Endodermal cell (in vitro differentiated cells): ENCODE data around the gene SLC5A11. TPM values are rescaled to one million over a fixed set of nuclear protein-coding genes. Genes with fewer than 3 reads are reported as not detected.

ENCODE experiments used
- DNase-seq: peaks from one replicate; pipeline ENCODE4 v3.0.0-alpha.2; 2017
- H3K27ac ChIP-seq: 2 replicates; pipeline ENCODE4 v1.5.1; 2013; ENCODE audit warnings: mild to moderate bottlenecking, low read depth, low read length, moderate library complexity
- H3K27me3 ChIP-seq: 2 replicates; pipeline ENCODE4 v1.6.1; 2013; ENCODE audit warnings: mild to moderate bottlenecking, low read length, moderate library complexity; ENCODE audit not compliant: insufficient read depth, control insufficient read depth, poor library complexity, severe bottlenecking
- H3K36me3 ChIP-seq: 2 replicates; pipeline ENCODE4 v1.7.0; 2013; ENCODE audit warnings: mild to moderate bottlenecking, low read length, moderate library complexity; ENCODE audit not compliant: control insufficient read depth, insufficient read depth
- H3K4me1 ChIP-seq: one replicate; pipeline ENCODE4 v1.7.0; 2013; ENCODE audit warnings: low read length; ENCODE audit not compliant: control insufficient read depth, insufficient read depth
- H3K4me3 ChIP-seq: 2 replicates; pipeline ENCODE4 v1.5.1; 2013; ENCODE audit warnings: mild to moderate bottlenecking, low read length, moderate library complexity
- H3K9ac ChIP-seq: 2 replicates; pipeline ENCODE4 v1.6.1; 2013; ENCODE audit warnings: mild to moderate bottlenecking, low read length, moderate library complexity; ENCODE audit not compliant: poor library complexity, severe bottlenecking; ENCODE audit errors: extremely low read depth
- H3K9me3 ChIP-seq: 2 replicates; pipeline ENCODE4 v1.6.1; 2013; ENCODE audit warnings: mild to moderate bottlenecking, low read length, moderate library complexity; ENCODE audit not compliant: control insufficient read depth
- H3K27ac Mint-ChIP-seq: 2 replicates; pipeline ENCODE4 v1.8.0; 2020; ENCODE audit warnings: mixed read lengths
- H3K27me3 Mint-ChIP-seq: 2 replicates; pipeline ENCODE4 v1.8.0; 2021; ENCODE audit warnings: mild to moderate bottlenecking, mixed read lengths; ENCODE audit not compliant: insufficient read depth
- H3K36me3 Mint-ChIP-seq: 2 replicates; pipeline ENCODE4 v1.8.0; 2020; ENCODE audit warnings: low read depth, mixed read lengths
- H3K4me1 Mint-ChIP-seq: 2 replicates; pipeline ENCODE4 v1.8.0; 2020; ENCODE audit warnings: mixed read lengths
- H3K4me3 Mint-ChIP-seq: 2 replicates; pipeline ENCODE4 v1.8.0; 2020; ENCODE audit warnings: mild to moderate bottlenecking, moderate library complexity, mixed read lengths
- H3K9me3 Mint-ChIP-seq: 2 replicates; pipeline ENCODE4 v1.8.0; 2020; ENCODE audit warnings: mild to moderate bottlenecking, mixed read lengths
- WGBS, 2 experiments: methylation state at CpG; one replicate each; pipeline versions ENCODE4 v1.1.5 to v1.1.7; 2013; ENCODE audit warnings: missing lambda C conversion rate in 2 of 2, mixed read lengths in 1 of 2; ENCODE audit not compliant: insufficient coverage in 1 of 2, insufficient read length in 1 of 2; 5-methylcytosine and 5-hydroxymethylcytosine counted together
- total RNA-seq, 2 donors: library from RNA; stranded (reverse); fragmentation: NEBNext Ultra II Directional in 1 of 2; extraction: Animal tissue kit (Norgen Biotek cat#: 25700) in 1 of 2; gene quantifications; 2 replicates in 1 of 2; 3 replicates in 1 of 2; pipeline ENCODE4 v1.2.1, GENCODE V29; 2021
- TF ChIP-seq, protein P1 (sequence below): fragments of 200-600 bp; sonication (generic); conservative IDR thresholded peaks from 2 replicates; pipeline ENCODE4 v1.5.0; 2021; ENCODE audit warnings: antibody characterized with exemption, mild to moderate bottlenecking

Gene SLC5A11
- total RNA-seq, 2 donors from 2014 or later = 0.29 TPM; not detected in 1

DNA sequence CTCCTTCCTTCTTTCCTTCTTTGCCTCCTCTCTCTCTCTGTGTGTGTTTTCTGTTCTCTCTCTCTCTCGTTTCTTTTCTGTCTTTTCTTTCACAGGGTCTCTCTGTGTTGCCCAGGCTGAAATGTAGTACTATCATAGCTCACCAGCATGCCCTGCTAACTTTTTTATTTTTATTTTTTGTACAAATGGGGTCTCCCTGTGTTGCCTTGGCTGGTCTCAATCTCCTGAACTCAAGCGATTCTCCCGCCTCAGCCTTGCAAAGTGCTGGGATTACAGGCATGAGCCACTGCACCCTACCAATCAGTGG, 1.5 kb downstream of the SLC5A11 start:
- Mint-ChIP-seq H3K9me3 (no peaks in the 10 kb centered on the region), H3K4me1 (peaks cover 5% of the 10 kb centered on the region), H3K36me3 (no peaks in the 10 kb centered on the region), H3K4me3 (no peak overlapping the region), H3K27me3 (no peaks in the 10 kb centered on the region), H3K27ac (no peak overlapping the region)
- Histone ChIP-seq H3K9ac (no peak overlapping the region), H3K27me3 (no peaks in the 10 kb centered on the region), H3K27ac (no peak overlapping the region), H3K9me3 (no peaks in the 10 kb centered on the region), H3K4me1 (no peaks in the 10 kb centered on the region), H3K36me3 (no peaks in the 10 kb centered on the region), H3K4me3 (no peak overlapping the region)
- 82 to 89% methylated on average over 2 to 3 of the region's 3 CpGs for WGBS, 2 experiments
- DNase-seq = no peak
- TF ChIP-seq, protein P1, sequence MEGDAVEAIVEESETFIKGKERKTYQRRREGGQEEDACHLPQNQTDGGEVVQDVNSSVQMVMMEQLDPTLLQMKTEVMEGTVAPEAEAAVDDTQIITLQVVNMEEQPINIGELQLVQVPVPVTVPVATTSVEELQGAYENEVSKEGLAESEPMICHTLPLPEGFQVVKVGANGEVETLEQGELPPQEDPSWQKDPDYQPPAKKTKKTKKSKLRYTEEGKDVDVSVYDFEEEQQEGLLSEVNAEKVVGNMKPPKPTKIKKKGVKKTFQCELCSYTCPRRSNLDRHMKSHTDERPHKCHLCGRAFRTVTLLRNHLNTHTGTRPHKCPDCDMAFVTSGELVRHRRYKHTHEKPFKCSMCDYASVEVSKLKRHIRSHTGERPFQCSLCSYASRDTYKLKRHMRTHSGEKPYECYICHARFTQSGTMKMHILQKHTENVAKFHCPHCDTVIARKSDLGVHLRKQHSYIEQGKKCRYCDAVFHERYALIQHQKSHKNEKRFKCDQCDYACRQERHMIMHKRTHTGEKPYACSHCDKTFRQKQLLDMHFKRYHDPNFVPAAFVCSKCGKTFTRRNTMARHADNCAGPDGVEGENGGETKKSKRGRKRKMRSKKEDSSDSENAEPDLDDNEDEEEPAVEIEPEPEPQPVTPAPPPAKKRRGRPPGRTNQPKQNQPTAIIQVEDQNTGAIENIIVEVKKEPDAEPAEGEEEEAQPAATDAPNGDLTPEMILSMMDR = no peak

DNA sequence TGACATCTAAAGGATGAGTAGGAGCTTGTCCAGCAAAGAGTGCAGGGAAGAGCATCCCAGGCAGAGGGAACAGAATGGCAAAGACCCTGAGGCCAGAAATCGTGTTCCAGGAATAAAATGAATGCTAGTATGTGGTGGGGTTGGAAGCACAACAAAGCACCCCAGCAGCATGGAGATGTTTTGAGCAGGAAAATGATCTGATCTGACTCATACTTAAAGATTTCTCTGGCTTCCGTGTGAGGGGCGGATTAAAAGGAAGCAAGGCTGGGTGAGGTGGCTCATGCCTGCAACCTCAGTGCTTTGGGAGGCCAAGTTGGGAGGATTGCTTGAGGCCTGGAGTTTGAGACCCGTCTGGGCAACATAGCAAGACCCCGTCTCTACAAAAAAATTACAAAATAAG, 2.3 kb downstream of the SLC5A11 start:
- Histone ChIP-seq H3K27me3 (no peaks in the 10 kb centered on the region), H3K27ac (no peak overlapping the region), H3K9me3 (no peaks in the 10 kb centered on the region), H3K9ac (no peak overlapping the region), H3K4me1 (no peaks in the 10 kb centered on the region), H3K36me3 (no peaks in the 10 kb centered on the region), H3K4me3 (no peak overlapping the region)
- Mint-ChIP-seq H3K27ac (no peak overlapping the region), H3K36me3 (no peaks in the 10 kb centered on the region), H3K27me3 (no peaks in the 10 kb centered on the region), H3K4me3 (no peak overlapping the region), H3K4me1 (peaks cover 5% of the 10 kb centered on the region), H3K9me3 (no peaks in the 10 kb centered on the region)
- WGBS, 2 experiments = 80 to 90% methylated on average over 4 to 5 of the region's 5 CpGs
- DNase-seq = no peak
- TF ChIP-seq, protein P1 = no peak

DNA sequence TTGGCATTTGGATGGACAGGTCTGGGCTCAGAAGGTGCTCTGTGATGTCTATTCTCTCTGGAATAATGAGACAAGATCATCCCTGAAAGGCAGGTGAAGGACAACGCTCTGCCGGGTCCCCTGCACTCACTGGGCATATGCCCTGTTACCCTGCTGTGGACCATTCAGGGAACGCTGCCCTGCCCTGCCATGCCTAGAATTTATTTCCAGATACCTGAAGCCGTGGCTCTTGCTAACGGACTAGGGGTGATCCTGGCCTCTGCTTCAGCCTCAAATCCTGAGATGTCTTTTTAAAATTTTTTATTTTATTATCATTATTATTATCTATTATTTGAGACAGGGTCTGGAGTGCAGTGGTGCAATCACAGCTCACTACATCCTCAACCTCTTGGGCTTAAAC, 3.9 kb downstream of the SLC5A11 start:
- Mint-ChIP-seq H3K9me3 (no peaks in the 10 kb centered on the region), H3K4me1 (no peaks in the 10 kb centered on the region)
- TF ChIP-seq, protein P1 = no peak

More for the DNA sequence above, 3.9 kb downstream of the SLC5A11 start:
- Mint-ChIP-seq H3K4me3 (no peak overlapping the region), H3K27me3 (no peaks in the 10 kb centered on the region), H3K36me3 (no peaks in the 10 kb centered on the region), H3K27ac (no peak overlapping the region)
- Histone ChIP-seq H3K4me1 (no peaks in the 10 kb centered on the region), H3K27ac (no peak overlapping the region), H3K9ac (no peak overlapping the region), H3K4me3 (no peak overlapping the region), H3K27me3 (no peaks in the 10 kb centered on the region), H3K9me3 (no peaks in the 10 kb centered on the region), H3K36me3 (no peaks in the 10 kb centered on the region)
- 88 to 94% methylated on average over 3 to 5 of the region's 5 CpGs for WGBS, 2 experiments
- DNase-seq = no peak
